Suprapubic skin (tissue), 4 donors: ENCODE results near the gene YBEY.

Experiments used
- CTCF ChIP-seq, 2 donors: fragments of 200-600 bp in 1 of 2; fragments of 450-650 bp in 1 of 2; sonication (generic) in 1 of 2; IDR thresholded peaks; one replicate each; pipeline ENCODE4 v1.5.1; 2016 to 2019; ENCODE audit warnings: antibody characterized with exemption in 2 of 2, mild to moderate bottlenecking in 1 of 2, moderate library complexity in 1 of 2
- EP300 ChIP-seq: sonication (generic); formaldehyde crosslinking; IDR thresholded peaks from one replicate; pipeline ENCODE4 v1.6.1; 2017; ENCODE audit warnings: antibody characterized with exemption
- POLR2A ChIP-seq, 2 donors: fragments of 450-650 bp; IDR thresholded peaks; one replicate each; pipeline ENCODE4 v1.6.1; 2017; ENCODE audit warnings: antibody characterized with exemption in 2 of 2, mild to moderate bottlenecking in 2 of 2, moderate library complexity in 2 of 2
- POLR2AphosphoS5 ChIP-seq, 3 donors: sonication (generic); formaldehyde crosslinking; IDR thresholded peaks; one replicate each; pipeline ENCODE4 v1.6.1; 2017; ENCODE audit warnings: antibody characterized with exemption in 3 of 3

- TF ChIP-seq CTCF (IDR thresholded peaks at IDR 0.05): no peak
- no peak for TF ChIP-seq POLR2AphosphoS5 (IDR thresholded peaks at IDR 0.05)
- TF ChIP-seq EP300: no peak
- no peak for TF ChIP-seq POLR2A (IDR thresholded peaks at IDR 0.05)
Measured at GRCh38 chr21:46246345-46246744, 39.8 kb upstream of the YBEY start.
